Measurements from ENCODE around the gene STK40. TPM values are rescaled to one million over a fixed set of nuclear protein-coding genes. Genes with fewer than 3 reads are reported as not detected.

STK40 gene
- total and polyA plus RNA-seq, 2 donors (not counting 1 experiment from before 2014, with no cell fraction given): 14.2 to 15.1 TPM

GRCh38 chr1:36327421-36328087 lies 58.2 kb downstream of the STK40 start:
- TF ChIP-seq EZH2 (IDR thresholded peaks at IDR 0.05; ENCODE audit: low read length, missing control alignments): no peak
- TF ChIP-seq, protein P1, sequence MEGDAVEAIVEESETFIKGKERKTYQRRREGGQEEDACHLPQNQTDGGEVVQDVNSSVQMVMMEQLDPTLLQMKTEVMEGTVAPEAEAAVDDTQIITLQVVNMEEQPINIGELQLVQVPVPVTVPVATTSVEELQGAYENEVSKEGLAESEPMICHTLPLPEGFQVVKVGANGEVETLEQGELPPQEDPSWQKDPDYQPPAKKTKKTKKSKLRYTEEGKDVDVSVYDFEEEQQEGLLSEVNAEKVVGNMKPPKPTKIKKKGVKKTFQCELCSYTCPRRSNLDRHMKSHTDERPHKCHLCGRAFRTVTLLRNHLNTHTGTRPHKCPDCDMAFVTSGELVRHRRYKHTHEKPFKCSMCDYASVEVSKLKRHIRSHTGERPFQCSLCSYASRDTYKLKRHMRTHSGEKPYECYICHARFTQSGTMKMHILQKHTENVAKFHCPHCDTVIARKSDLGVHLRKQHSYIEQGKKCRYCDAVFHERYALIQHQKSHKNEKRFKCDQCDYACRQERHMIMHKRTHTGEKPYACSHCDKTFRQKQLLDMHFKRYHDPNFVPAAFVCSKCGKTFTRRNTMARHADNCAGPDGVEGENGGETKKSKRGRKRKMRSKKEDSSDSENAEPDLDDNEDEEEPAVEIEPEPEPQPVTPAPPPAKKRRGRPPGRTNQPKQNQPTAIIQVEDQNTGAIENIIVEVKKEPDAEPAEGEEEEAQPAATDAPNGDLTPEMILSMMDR (conservative IDR thresholded peaks at IDR 0.05 in 1 of 2, IDR thresholded peaks at IDR 0.05 in 1 of 2; ENCODE audit: low read depth in 1 of 2, low read length in 2 of 2): no peak
- Histone ChIP-seq H3K9ac (ENCODE audit: insufficient read depth, low read length) (no peak overlapping the region), H3K27me3 (ENCODE audit: control insufficient read depth, insufficient read depth, low read length) (no peaks in the 10 kb centered on the region), H3K9me3 (ENCODE audit: control insufficient read depth, insufficient read depth, low read depth, low read length) (no peaks in the 10 kb centered on the region), H4K20me1 (ENCODE audit: control insufficient read depth, extremely low read depth, insufficient read depth, low read length) (no peaks in the 10 kb centered on the region), H3K27ac (ENCODE audit: insufficient read depth, low read length) (no peak overlapping the region), H3K4me1 (ENCODE audit: control insufficient read depth, extremely low read depth, insufficient read depth, low read length) (peaks cover 16% of the 10 kb centered on the region), H3K79me2 (ENCODE audit: control insufficient read depth, insufficient read depth, low read length) (peaks cover 6% of the 10 kb centered on the region), H2AFZ (ENCODE audit: low read length) (no peak overlapping the region), H3K4me2 (ENCODE audit: extremely low read depth, insufficient read depth, low read length) (no peak overlapping the region), H3K4me3 (replicated peaks in 1 of 4; ENCODE audit: control extremely low read depth in 1 of 4, insufficient read depth in 1 of 4, low read depth in 3 of 4, low read length in 4 of 4) (no peak overlapping the region), H3K36me3 (ENCODE audit: control insufficient read depth, insufficient read depth, low read length) (no peaks in the 10 kb centered on the region)
- peak in 1 of 2 donors; percentile 64 for DNase-seq (ENCODE audit: low read depth in 2 of 2)

GRCh38 chr1:36326499-36326898 lies 59.2 kb downstream of the STK40 start:
- H3K27me3 ChIP-seq (ENCODE audit: control insufficient read depth, insufficient read depth, low read length): no peaks in the 10 kb centered on the region
- peaks cover 16% of the 10 kb centered on the region for H3K79me2 ChIP-seq (ENCODE audit: control insufficient read depth, insufficient read depth, low read length)
- H3K4me3 ChIP-seq (replicated peaks in 1 of 4; ENCODE audit: control extremely low read depth in 1 of 4, insufficient read depth in 1 of 4, low read depth in 3 of 4, low read length in 4 of 4): no peak overlapping the region
- no peak overlapping the region for H3K9ac ChIP-seq (ENCODE audit: insufficient read depth, low read length)
- H2AFZ ChIP-seq (ENCODE audit: low read length): no peak overlapping the region
- H3K4me1 ChIP-seq (ENCODE audit: control insufficient read depth, extremely low read depth, insufficient read depth, low read length): peaks cover 21% of the 10 kb centered on the region
- DNase-seq (ENCODE audit: low read depth in 2 of 2): no peak
- no peaks in the 10 kb centered on the region for H3K9me3 ChIP-seq (ENCODE audit: control insufficient read depth, insufficient read depth, low read depth, low read length)
- no peak for TF ChIP-seq EZH2 (IDR thresholded peaks at IDR 0.05; ENCODE audit: low read length, missing control alignments)
- TF ChIP-seq, protein P1 (conservative IDR thresholded peaks at IDR 0.05 in 1 of 2, IDR thresholded peaks at IDR 0.05 in 1 of 2; ENCODE audit: low read depth in 1 of 2, low read length in 2 of 2): no peak
- peaks cover 9% of the 10 kb centered on the region for H3K36me3 ChIP-seq (ENCODE audit: control insufficient read depth, insufficient read depth, low read length)
- H3K4me2 ChIP-seq (ENCODE audit: extremely low read depth, insufficient read depth, low read length): no peak overlapping the region
- no peaks in the 10 kb centered on the region for H4K20me1 ChIP-seq (ENCODE audit: control insufficient read depth, extremely low read depth, insufficient read depth, low read length)
- no peak overlapping the region for H3K27ac ChIP-seq (ENCODE audit: insufficient read depth, low read length)

DNA sequence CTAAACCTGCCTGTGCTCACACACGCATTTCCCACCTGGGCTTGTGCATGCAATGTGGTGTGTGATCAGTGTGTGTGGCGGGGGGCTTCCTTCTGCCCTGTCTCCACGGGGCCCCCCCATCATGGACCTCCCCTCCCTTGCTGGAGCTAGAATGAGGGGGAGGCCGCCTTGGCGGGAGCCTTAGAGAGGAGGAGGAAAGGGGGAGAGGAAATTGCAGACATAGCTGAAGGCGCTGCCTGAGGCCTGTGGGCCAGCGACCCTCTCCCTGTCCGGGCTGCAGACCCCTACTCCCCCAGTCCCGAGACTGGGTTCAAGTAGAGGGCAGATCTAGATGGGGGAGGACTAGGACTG lies 61.4 kb downstream of the STK40 start:
- Histone ChIP-seq H3K36me3 (ENCODE audit: control insufficient read depth, insufficient read depth, low read length) (peaks cover 10% of the 10 kb centered on the region), H3K4me3 (replicated peaks in 1 of 4; ENCODE audit: control extremely low read depth in 1 of 4, insufficient read depth in 1 of 4, low read depth in 3 of 4, low read length in 4 of 4) (peak overlapping the region in 1 of 4 experiments; percentile 90), H3K27me3 (ENCODE audit: control insufficient read depth, insufficient read depth, low read length) (no peaks in the 10 kb centered on the region), H3K79me2 (ENCODE audit: control insufficient read depth, insufficient read depth, low read length) (peaks cover 18% of the 10 kb centered on the region), H3K4me1 (ENCODE audit: control insufficient read depth, extremely low read depth, insufficient read depth, low read length) (peaks cover 28% of the 10 kb centered on the region), H3K9ac (ENCODE audit: insufficient read depth, low read length) (no peak overlapping the region), H3K9me3 (ENCODE audit: control insufficient read depth, insufficient read depth, low read depth, low read length) (no peaks in the 10 kb centered on the region), H3K27ac (ENCODE audit: insufficient read depth, low read length) (peak overlapping the region; percentile 23), H4K20me1 (ENCODE audit: control insufficient read depth, extremely low read depth, insufficient read depth, low read length) (no peaks in the 10 kb centered on the region), H3K4me2 (ENCODE audit: extremely low read depth, insufficient read depth, low read length) (no peak overlapping the region), H2AFZ (ENCODE audit: low read length) (no peak overlapping the region)
- DNase-seq (ENCODE audit: low read depth in 2 of 2): no peak
- TF ChIP-seq EZH2 (IDR thresholded peaks at IDR 0.05; ENCODE audit: low read length, missing control alignments): no peak
- TF ChIP-seq, protein P1 (conservative IDR thresholded peaks at IDR 0.05 in 1 of 2, IDR thresholded peaks at IDR 0.05 in 1 of 2; ENCODE audit: low read depth in 1 of 2, low read length in 2 of 2): no peak
